ENCODE data around the gene MPP7. TPM values are rescaled to one million over a fixed set of nuclear protein-coding genes. Genes with fewer than 3 reads are reported as not detected.
A peak's percentile ranks its signal among the peaks of the same experiment; 100 is the strongest.

MPP7 gene
- total RNA-seq, 1 donor from 2014 or later: 5.7 TPM

GRCh38 chr10:28294809-28295208 is 8.1 kb downstream of the MPP7 start:
- Histone ChIP-seq H3K27ac (ENCODE audit: low read depth, low read length) (no peak overlapping the region), H3K4me3 (ENCODE audit: low read length in 3 of 3) (no peak overlapping the region), H3K27me3 (ENCODE audit: control insufficient read depth in 3 of 3, insufficient read depth in 3 of 3, low read length in 3 of 3) (no peaks in the 10 kb centered on the region), H3K36me3 (ENCODE audit: control insufficient read depth in 3 of 3, insufficient read depth in 3 of 3, low read length in 3 of 3) (no peaks in the 10 kb centered on the region), H3K9ac (ENCODE audit: low read depth in 1 of 3, low read length in 3 of 3) (no peak overlapping the region), H3K9me3 (ENCODE audit: control insufficient read depth in 3 of 3, low read length in 3 of 3) (no peaks in the 10 kb centered on the region), H3K4me1 (ENCODE audit: control insufficient read depth in 3 of 3, insufficient read depth in 3 of 3, low read length in 3 of 3) (peaks cover 0 to 20% (median 17%) of the 10 kb centered on the region in 3 donors)

- no peak overlapping the region for H3K9ac ChIP-seq (ENCODE audit: low read depth in 1 of 3, low read length in 3 of 3)
- no peak overlapping the region for H3K4me3 ChIP-seq (ENCODE audit: low read length in 3 of 3)
- no peaks in the 10 kb centered on the region for H3K36me3 ChIP-seq (ENCODE audit: control insufficient read depth in 3 of 3, insufficient read depth in 3 of 3, low read length in 3 of 3)
- H3K27me3 ChIP-seq (ENCODE audit: control insufficient read depth in 3 of 3, insufficient read depth in 3 of 3, low read length in 3 of 3): no peaks in the 10 kb centered on the region
- peaks cover 0 to 20% (median 17%) of the 10 kb centered on the region in 3 donors for H3K4me1 ChIP-seq (ENCODE audit: control insufficient read depth in 3 of 3, insufficient read depth in 3 of 3, low read length in 3 of 3)
- no peaks in the 10 kb centered on the region for H3K9me3 ChIP-seq (ENCODE audit: control insufficient read depth in 3 of 3, low read length in 3 of 3)
- H3K27ac ChIP-seq (ENCODE audit: low read depth, low read length): no peak overlapping the region
Measured at GRCh38 chr10:28294169-28294532, 8.7 kb downstream of the MPP7 start.

- no peaks in the 10 kb centered on the region for H3K27me3 ChIP-seq (ENCODE audit: control insufficient read depth in 3 of 3, insufficient read depth in 3 of 3, low read length in 3 of 3)
- no peaks in the 10 kb centered on the region for H3K9me3 ChIP-seq (ENCODE audit: control insufficient read depth in 3 of 3, low read length in 3 of 3)
- H3K4me3 ChIP-seq (ENCODE audit: low read length in 3 of 3): no peak overlapping the region
- H3K4me1 ChIP-seq (ENCODE audit: control insufficient read depth in 3 of 3, insufficient read depth in 3 of 3, low read length in 3 of 3): peaks cover 0 to 20% (median 17%) of the 10 kb centered on the region in 3 donors
- no peak overlapping the region for H3K9ac ChIP-seq (ENCODE audit: low read depth in 1 of 3, low read length in 3 of 3)
- H3K27ac ChIP-seq (ENCODE audit: low read depth, low read length): no peak overlapping the region
- H3K36me3 ChIP-seq (ENCODE audit: control insufficient read depth in 3 of 3, insufficient read depth in 3 of 3, low read length in 3 of 3): no peaks in the 10 kb centered on the region
Measured at GRCh38 chr10:28293236-28294168, 9.4 kb downstream of the MPP7 start.

DNA sequence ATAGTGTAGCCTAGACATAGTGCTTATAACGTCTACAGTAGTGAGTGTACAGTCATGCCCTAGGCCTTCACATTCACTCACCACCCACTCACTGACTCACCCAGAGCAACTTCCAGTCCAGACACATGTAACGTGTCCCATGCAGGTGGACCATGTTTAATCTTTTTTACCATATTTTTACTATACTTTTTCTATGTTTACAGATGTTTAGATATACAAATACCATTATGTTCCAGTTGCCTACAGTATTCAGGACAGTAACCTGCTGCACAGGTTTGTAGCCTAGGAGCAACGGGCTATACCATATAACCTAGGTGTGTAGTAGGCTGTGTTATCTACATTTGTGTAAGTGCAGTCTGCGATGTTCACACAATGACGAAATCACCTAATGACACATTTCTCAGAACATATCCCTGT is 11.0 kb downstream of the MPP7 start:
- Histone ChIP-seq H3K9me3 (ENCODE audit: control insufficient read depth in 3 of 3, low read length in 3 of 3) (no peaks in the 10 kb centered on the region), H3K27me3 (ENCODE audit: control insufficient read depth in 3 of 3, insufficient read depth in 3 of 3, low read length in 3 of 3) (no peaks in the 10 kb centered on the region), H3K4me1 (ENCODE audit: control insufficient read depth in 3 of 3, insufficient read depth in 3 of 3, low read length in 3 of 3) (peaks cover 0 to 20% (median 17%) of the 10 kb centered on the region in 3 donors), H3K4me3 (ENCODE audit: low read length in 3 of 3) (no peak overlapping the region), H3K36me3 (ENCODE audit: control insufficient read depth in 3 of 3, insufficient read depth in 3 of 3, low read length in 3 of 3) (no peaks in the 10 kb centered on the region), H3K27ac (ENCODE audit: low read depth, low read length) (no peak overlapping the region), H3K9ac (ENCODE audit: low read depth in 1 of 3, low read length in 3 of 3) (no peak overlapping the region)

- H3K4me1 ChIP-seq (ENCODE audit: control insufficient read depth in 3 of 3, insufficient read depth in 3 of 3, low read length in 3 of 3): peaks cover 7 to 23% (median 14%) of the 10 kb centered on the region in 3 donors
- no peak overlapping the region for H3K27ac ChIP-seq (ENCODE audit: low read depth, low read length)
- no peak overlapping the region for H3K9ac ChIP-seq (ENCODE audit: low read depth in 1 of 3, low read length in 3 of 3)
- H3K36me3 ChIP-seq (ENCODE audit: control insufficient read depth in 3 of 3, insufficient read depth in 3 of 3, low read length in 3 of 3): no peaks in the 10 kb centered on the region
- no peaks in the 10 kb centered on the region for H3K9me3 ChIP-seq (ENCODE audit: control insufficient read depth in 3 of 3, low read length in 3 of 3)
- H3K4me3 ChIP-seq (ENCODE audit: low read length in 3 of 3): no peak overlapping the region
- H3K27me3 ChIP-seq (ENCODE audit: control insufficient read depth in 3 of 3, insufficient read depth in 3 of 3, low read length in 3 of 3): no peaks in the 10 kb centered on the region
Measured at GRCh38 chr10:28285816-28286215, 17.0 kb downstream of the MPP7 start.

GRCh38 chr10:28284126-28284525 is 18.7 kb downstream of the MPP7 start:
- H3K27me3 ChIP-seq (ENCODE audit: control insufficient read depth in 3 of 3, insufficient read depth in 3 of 3, low read length in 3 of 3): no peaks in the 10 kb centered on the region
- H3K9ac ChIP-seq (ENCODE audit: low read depth in 1 of 3, low read length in 3 of 3): no peak overlapping the region
- H3K4me3 ChIP-seq (ENCODE audit: low read length in 3 of 3): no peak overlapping the region
- peaks cover 7 to 37% (median 25%) of the 10 kb centered on the region in 3 donors for H3K4me1 ChIP-seq (ENCODE audit: control insufficient read depth in 3 of 3, insufficient read depth in 3 of 3, low read length in 3 of 3)
- H3K36me3 ChIP-seq (ENCODE audit: control insufficient read depth in 3 of 3, insufficient read depth in 3 of 3, low read length in 3 of 3): no peaks in the 10 kb centered on the region
- H3K27ac ChIP-seq (ENCODE audit: low read depth, low read length): no peak overlapping the region
- H3K9me3 ChIP-seq (ENCODE audit: control insufficient read depth in 3 of 3, low read length in 3 of 3): no peaks in the 10 kb centered on the region

DNA sequence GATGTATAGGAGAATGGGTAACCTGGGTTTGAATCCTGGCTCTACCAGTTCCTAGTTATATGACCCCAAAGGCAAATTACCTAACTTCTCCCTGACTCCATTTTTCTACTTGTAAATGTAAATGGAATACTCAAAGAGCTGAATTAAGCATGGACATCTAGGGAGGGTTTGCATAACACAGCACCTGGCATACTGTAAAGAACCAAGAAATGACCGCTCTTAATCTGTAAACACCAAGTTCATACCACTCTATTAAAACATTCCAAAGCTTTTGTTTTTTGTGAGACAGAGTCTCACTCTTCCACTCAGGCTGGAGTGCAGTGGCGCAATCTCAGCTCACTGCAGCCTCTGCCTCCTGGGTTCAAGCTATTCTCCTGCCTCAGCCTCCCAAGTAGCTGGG is 19.6 kb downstream of the MPP7 start:
- H3K9me3 ChIP-seq (ENCODE audit: control insufficient read depth in 3 of 3, low read length in 3 of 3): no peaks in the 10 kb centered on the region
- no peaks in the 10 kb centered on the region for H3K36me3 ChIP-seq (ENCODE audit: control insufficient read depth in 3 of 3, insufficient read depth in 3 of 3, low read length in 3 of 3)
- peaks cover 7 to 42% (median 28%) of the 10 kb centered on the region in 3 donors for H3K4me1 ChIP-seq (ENCODE audit: control insufficient read depth in 3 of 3, insufficient read depth in 3 of 3, low read length in 3 of 3)
- no peak overlapping the region for H3K4me3 ChIP-seq (ENCODE audit: low read length in 3 of 3)
- no peak overlapping the region for H3K27ac ChIP-seq (ENCODE audit: low read depth, low read length)
- no peak overlapping the region for H3K9ac ChIP-seq (ENCODE audit: low read depth in 1 of 3, low read length in 3 of 3)
- H3K27me3 ChIP-seq (ENCODE audit: control insufficient read depth in 3 of 3, insufficient read depth in 3 of 3, low read length in 3 of 3): no peaks in the 10 kb centered on the region

GRCh38 chr10:28282336-28282735 is 20.5 kb downstream of the MPP7 start:
- Histone ChIP-seq H3K27me3 (ENCODE audit: control insufficient read depth in 3 of 3, insufficient read depth in 3 of 3, low read length in 3 of 3) (no peaks in the 10 kb centered on the region), H3K36me3 (ENCODE audit: control insufficient read depth in 3 of 3, insufficient read depth in 3 of 3, low read length in 3 of 3) (no peaks in the 10 kb centered on the region), H3K4me1 (ENCODE audit: control insufficient read depth in 3 of 3, insufficient read depth in 3 of 3, low read length in 3 of 3) (peaks cover 7 to 50% (median 30%) of the 10 kb centered on the region in 3 donors), H3K9ac (ENCODE audit: low read depth in 1 of 3, low read length in 3 of 3) (peak overlapping the region in 1 of 3 donors; percentile 36), H3K4me3 (ENCODE audit: low read length in 3 of 3) (peak overlapping the region in 2 of 3 donors; percentile 16 to 39), H3K9me3 (ENCODE audit: control insufficient read depth in 3 of 3, low read length in 3 of 3) (no peaks in the 10 kb centered on the region), H3K27ac (ENCODE audit: low read depth, low read length) (peak overlapping the region; percentile 68)

- Histone ChIP-seq H3K9me3 (ENCODE audit: control insufficient read depth in 3 of 3, low read length in 3 of 3) (no peaks in the 10 kb centered on the region), H3K4me1 (ENCODE audit: control insufficient read depth in 3 of 3, insufficient read depth in 3 of 3, low read length in 3 of 3) (peaks cover 7 to 52% (median 30%) of the 10 kb centered on the region in 3 donors), H3K36me3 (ENCODE audit: control insufficient read depth in 3 of 3, insufficient read depth in 3 of 3, low read length in 3 of 3) (no peaks in the 10 kb centered on the region), H3K27me3 (ENCODE audit: control insufficient read depth in 3 of 3, insufficient read depth in 3 of 3, low read length in 3 of 3) (no peaks in the 10 kb centered on the region), H3K27ac (ENCODE audit: low read depth, low read length) (peak overlapping the region; percentile 68), H3K9ac (ENCODE audit: low read depth in 1 of 3, low read length in 3 of 3) (peak overlapping the region in 2 of 3 donors; percentile 18 to 36), H3K4me3 (ENCODE audit: low read length in 3 of 3) (peak overlapping the region in 2 of 3 donors; percentile 16 to 39)
Measured at GRCh38 chr10:28281726-28282315, 21.0 kb downstream of the MPP7 start.

DNA sequence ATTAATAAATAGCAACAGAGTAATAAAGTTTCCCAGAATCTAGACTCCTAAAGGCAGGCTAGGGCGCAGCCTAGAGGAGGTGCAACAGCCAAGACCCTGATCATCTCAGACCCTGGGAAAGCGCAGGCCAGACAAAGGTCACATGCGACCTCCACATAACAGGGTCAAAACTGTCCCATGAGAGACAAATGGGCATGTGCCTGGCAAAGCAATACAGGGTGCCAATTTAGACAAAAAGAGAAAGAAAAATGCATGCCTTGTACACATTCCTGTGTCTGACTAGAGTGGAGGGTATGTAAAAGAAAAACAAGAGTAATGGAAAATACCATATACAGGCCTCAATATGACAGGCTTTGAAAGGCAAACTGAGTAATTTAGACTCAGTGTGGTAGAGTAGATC is 22.2 kb downstream of the MPP7 start:
- H3K9ac ChIP-seq (ENCODE audit: low read depth in 1 of 3, low read length in 3 of 3): no peak overlapping the region
- peaks cover 7 to 57% (median 30%) of the 10 kb centered on the region in 3 donors for H3K4me1 ChIP-seq (ENCODE audit: control insufficient read depth in 3 of 3, insufficient read depth in 3 of 3, low read length in 3 of 3)
- no peaks in the 10 kb centered on the region for H3K27me3 ChIP-seq (ENCODE audit: control insufficient read depth in 3 of 3, insufficient read depth in 3 of 3, low read length in 3 of 3)
- H3K4me3 ChIP-seq (ENCODE audit: low read length in 3 of 3): no peak overlapping the region
- H3K27ac ChIP-seq (ENCODE audit: low read depth, low read length): peak overlapping the region; percentile 68
- H3K36me3 ChIP-seq (ENCODE audit: control insufficient read depth in 3 of 3, insufficient read depth in 3 of 3, low read length in 3 of 3): no peaks in the 10 kb centered on the region
- H3K9me3 ChIP-seq (ENCODE audit: control insufficient read depth in 3 of 3, low read length in 3 of 3): no peaks in the 10 kb centered on the region

Data from skeletal muscle tissue (tissue), 4 donors.